Stimulated activated CD8-positive, alpha-beta memory T cell treated with anti-CD3 and anti-CD28 coated beads, Interleukin-12 subunit alpha, Interleukin-12 subunit beta, amount 100 ng/mL, for 24 hours (primary cell): ENCODE data around the gene CLIP2.
"Not testable (repeated sequence)": the region's sequence is repeated elsewhere in the genome, so short reads cannot be mapped to it uniquely, and the experiment has no call there.

Experiments
- DNase-seq: peaks from one replicate; pipeline ENCODE4 v3.0.0-alpha.2; 2020; ENCODE audit errors: extremely low read depth

The CLIP2 gene

GRCh38 chr7:74430961-74431466 lies 141.8 kb downstream of the CLIP2 start:
- DNase-seq: no peak

GRCh38 chr7:74437291-74437571 lies 148.0 kb downstream of the CLIP2 start:
- DNase-seq: not testable (repeated sequence)

- DNase-seq: no peak
Measured at GRCh38 chr7:74438327-74438726, 149.1 kb downstream of the CLIP2 start.

GRCh38 chr7:74439541-74439940 lies 150.3 kb downstream of the CLIP2 start:
- no peak for DNase-seq

GRCh38 chr7:74440143-74440542 lies 150.9 kb downstream of the CLIP2 start:
- DNase-seq: not testable (repeated sequence)

DNA sequence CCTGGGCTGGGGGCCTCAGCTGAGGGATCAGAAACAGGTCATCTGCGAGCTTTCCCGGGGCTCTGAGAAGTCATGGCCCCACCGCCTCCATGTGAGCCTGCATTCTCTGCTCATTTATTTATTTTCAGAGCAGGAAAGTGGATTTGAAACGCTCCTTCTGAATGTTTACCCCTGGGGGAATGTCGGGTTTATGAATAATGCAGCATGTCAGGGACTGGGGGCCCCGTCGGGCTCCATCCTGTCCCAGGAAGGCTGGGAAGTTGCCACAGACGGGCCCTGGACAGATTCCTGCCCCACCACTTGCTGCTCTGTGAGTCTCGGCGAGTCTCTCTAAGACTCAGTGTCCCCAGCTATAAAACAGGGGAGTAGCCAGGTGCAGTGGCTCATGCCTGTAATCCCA lies 152.6 kb downstream of the CLIP2 start:
- DNase-seq: no peak

DNA sequence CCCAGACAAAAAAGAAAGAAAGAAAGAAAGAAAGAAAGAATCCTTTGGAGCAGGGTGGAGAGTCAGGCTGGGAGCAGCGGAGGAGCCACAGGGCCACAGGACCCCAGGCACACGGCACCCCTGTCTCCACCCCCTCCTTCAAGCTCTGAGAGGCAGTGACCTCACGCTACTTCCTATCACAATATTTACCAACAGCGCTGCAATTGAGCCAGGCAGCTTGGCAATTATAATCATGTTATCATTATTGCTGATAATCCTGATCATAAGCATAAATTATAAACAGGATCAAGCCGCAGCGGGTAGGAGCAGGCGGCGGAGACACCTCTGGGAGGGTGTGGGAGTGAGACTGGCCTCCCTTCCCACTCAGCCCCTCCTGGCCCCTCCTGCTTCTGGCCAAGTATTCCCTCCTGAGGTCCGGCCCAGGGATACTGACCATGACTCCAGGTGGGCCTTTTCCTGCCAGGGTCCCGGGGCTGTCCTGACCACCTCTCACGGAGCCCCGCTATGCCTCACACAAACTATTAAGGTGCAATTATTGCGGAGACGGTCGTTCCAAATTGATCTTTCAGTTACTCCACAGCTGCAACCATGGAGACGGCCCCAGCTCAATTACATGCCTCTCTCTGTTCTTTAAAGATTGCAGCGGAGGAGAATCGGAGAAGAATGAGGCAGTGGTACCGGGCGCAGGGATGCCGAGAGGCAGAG lies 154.5 kb downstream of the CLIP2 start:
- DNase-seq: no peak

- DNase-seq: no peak
Measured at GRCh38 chr7:74449144-74449543, 159.9 kb downstream of the CLIP2 start.

DNA sequence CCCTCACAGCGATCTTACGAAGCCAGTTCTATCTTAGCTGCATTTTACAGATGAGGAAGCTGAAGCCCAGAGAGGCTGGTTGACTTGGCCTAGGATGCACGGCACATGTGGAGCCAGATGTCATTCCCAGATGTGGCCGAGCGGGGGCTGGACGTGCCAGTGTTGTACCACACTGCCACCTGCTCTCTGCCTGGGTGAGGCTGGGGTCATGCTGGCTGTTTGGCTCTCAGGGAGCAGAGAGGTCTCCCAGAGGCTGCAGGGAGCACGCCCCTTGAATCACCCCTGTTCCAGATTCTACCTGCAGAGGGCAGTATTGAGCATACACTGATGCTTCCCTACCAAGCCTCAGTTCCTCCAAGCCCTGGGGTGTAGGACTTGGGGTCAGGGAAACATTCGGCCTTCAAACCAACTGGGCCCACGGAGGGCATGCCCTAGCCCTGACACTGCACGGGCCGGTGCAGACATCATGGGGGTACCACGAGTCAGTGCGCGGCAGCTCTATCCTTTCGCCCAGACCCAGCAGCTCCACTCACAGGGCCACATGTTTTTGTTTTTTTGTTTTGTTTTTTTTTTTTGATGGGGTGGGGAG lies 160.7 kb downstream of the CLIP2 start:
- DNase-seq: no peak

- DNase-seq: no peak
Measured at GRCh38 chr7:74452748-74453321, 163.6 kb downstream of the CLIP2 start.

DNA sequence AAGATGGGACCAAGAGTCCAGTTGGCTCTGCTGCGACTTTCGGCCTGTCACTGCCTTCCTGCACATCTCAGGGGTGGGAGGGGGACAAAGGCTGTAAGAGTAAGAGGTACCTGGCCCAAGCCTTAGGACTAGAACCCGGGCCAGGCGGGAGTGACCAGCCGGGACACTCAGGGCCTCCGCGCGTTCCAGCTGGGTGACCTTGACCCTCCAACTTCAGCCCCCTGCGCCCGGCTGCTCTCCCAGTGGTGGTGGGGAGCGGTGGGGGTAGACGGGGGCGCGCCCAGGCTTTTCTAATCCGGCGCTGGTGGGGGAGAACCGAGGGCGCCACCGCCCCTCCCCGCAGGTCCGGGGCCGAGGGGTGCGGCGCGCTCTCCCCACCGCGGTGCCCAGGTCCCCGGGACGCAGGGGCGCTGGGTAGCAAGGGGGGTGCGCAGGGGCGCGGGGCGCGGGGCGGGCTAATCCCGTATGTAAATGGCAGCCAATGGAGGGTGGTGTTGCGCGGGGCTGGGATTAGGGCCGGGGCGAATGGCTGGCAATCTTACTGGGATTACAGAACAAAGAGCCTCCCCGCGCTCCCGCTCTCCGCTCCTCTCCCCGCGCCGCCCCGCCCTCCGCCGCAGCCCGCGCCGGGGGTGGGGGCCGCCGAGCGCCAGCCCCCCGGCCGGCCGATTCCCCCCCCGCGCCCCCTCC lies 164.3 kb downstream of the CLIP2 start, which contains the start of gene GTF2IRD1:
GTF2IRD1 (plus strand) TSS at position 585 of the 690 bp plus-strand sequence. CDS start 54,175 bp downstream, outside the sequence.
- DNase-seq: no peak

DNA sequence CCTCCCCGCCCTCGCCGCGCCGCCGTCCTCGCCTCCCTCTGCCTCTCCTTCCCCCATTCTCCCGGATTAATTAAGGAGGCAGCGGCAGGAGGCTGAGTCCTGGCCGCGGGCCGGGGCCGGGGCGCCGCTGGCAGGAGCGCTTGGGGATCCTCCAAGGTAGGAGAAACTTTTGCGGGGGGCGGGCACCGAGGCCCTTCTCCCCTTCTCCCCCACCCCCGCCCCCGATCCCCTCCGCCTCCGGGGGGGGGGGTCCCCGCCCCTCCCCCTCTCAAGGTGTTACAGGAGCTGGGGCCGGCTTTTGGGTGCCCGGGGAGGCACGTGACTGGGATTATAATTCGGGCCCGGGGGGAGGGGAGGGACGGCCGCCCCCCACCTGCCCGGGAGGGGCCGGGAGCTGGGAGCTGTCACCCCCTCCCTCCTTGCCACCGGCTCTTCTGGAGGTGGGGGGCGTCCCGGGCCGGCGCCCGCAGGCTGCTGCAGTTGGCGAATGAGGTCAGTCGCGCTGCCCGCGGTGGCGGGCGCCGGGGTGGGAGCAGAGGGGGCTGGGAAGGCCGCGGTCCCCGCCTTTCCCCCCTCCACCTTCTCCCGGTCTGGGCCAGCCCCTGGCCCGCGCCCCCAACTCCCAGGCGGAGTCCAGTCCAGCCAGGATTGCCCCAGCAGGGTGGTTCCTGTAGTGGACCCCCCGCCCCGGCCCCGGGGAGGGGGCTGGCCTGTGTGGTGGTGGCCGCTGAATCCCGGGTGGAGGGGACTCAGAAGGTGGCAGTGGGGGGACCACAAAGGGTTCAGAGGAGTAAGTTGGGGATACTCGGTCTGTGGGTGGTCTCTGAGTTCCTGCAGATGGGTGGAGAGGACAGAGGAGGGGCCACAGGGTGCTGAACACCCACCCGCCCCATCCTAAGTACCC lies 165.1 kb downstream of the CLIP2 start:
- DNase-seq: no peak

- DNase-seq: no peak
Measured at GRCh38 chr7:74454925-74455288, 165.7 kb downstream of the CLIP2 start.

DNA sequence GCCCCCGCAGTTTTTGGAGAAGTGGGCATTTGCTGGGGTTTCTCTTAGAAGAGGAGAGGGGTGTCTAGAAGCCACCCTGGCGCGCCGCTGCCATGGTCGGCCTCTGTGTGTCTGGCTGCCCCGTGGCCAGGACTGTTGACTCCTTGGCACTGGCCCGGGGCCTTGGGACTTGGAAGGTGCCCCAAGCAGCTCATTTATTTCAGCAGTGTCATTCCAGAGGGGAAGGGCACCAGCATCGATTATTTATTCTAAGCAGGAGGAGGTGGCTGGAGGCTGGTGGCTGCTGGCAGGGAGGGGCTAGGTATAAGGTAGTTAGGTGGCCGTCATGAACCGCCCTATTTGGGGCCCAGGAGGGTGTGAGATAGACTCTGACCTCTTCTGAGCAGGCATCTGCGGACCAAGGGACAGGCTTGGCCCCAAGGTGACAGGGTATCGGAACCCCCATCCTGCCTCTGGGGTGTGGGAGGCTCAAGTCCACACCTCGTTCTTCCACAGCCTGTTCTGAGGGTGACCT lies 166.1 kb downstream of the CLIP2 start:
- no peak for DNase-seq
